HEK293 (cell line): ENCODE measurements around the gene BCKDHB.

ENCODE experiments used
- SP2 ChIP-seq: fragments of 450-650 bp; formaldehyde crosslinking; IDR thresholded peaks from 2 replicates; pipeline ENCODE4 v1.5.1; 2016; ENCODE audit warnings: missing biosample characterization, missing genetic modification characterization
- YY1 ChIP-seq: fragments of 450-650 bp; formaldehyde crosslinking; IDR thresholded peaks from 2 replicates; pipeline ENCODE4 v1.5.1; 2018; ENCODE audit warnings: missing biosample characterization, missing genetic modification characterization
- ZNF138 ChIP-seq: fragments of 450-650 bp; formaldehyde crosslinking; IDR thresholded peaks from 2 replicates; pipeline ENCODE4 v1.5.1; 2016; ENCODE audit warnings: missing biosample characterization, missing genetic modification characterization, borderline replicate concordance
- ZNF16 ChIP-seq: fragments of 450-650 bp; formaldehyde crosslinking; IDR thresholded peaks from 2 replicates; pipeline ENCODE4 v1.5.1; 2016; ENCODE audit warnings: low read depth, missing biosample characterization, missing genetic modification characterization
- ZNF202 ChIP-seq: fragments of 450-650 bp; formaldehyde crosslinking; IDR thresholded peaks from 2 replicates; pipeline ENCODE4 v1.5.1; 2016; ENCODE audit warnings: missing biosample characterization, missing genetic modification characterization, borderline replicate concordance
- ZNF501 ChIP-seq: fragments of 450-650 bp; formaldehyde crosslinking; IDR thresholded peaks from 2 replicates; pipeline ENCODE4 v1.5.1; 2016; ENCODE audit warnings: missing biosample characterization, missing genetic modification characterization
- ZNF521 ChIP-seq: fragments of 450-650 bp; formaldehyde crosslinking; IDR thresholded peaks from 2 replicates; pipeline ENCODE4 v1.5.1; 2017; ENCODE audit warnings: missing biosample characterization, mild to moderate bottlenecking, missing genetic modification characterization
- ZNF707 ChIP-seq: fragments of 450-650 bp; formaldehyde crosslinking; IDR thresholded peaks from 2 replicates; pipeline ENCODE4 v1.5.1; 2016; ENCODE audit warnings: missing biosample characterization, missing genetic modification characterization
- ZNF843 ChIP-seq: fragments of 450-650 bp; formaldehyde crosslinking; IDR thresholded peaks from 2 replicates; pipeline ENCODE4 v1.5.1; 2016; ENCODE audit warnings: missing biosample characterization, missing genetic modification characterization
- TF ChIP-seq, protein P1 (sequence below): fragments of 450-650 bp; formaldehyde crosslinking; IDR thresholded peaks from 2 replicates; pipeline ENCODE4 v1.5.1; 2016; ENCODE audit warnings: missing biosample characterization, missing genetic modification characterization
- TF ChIP-seq, protein P2 (sequence below): fragments of 450-650 bp; formaldehyde crosslinking; IDR thresholded peaks from 2 replicates; pipeline ENCODE4 v1.5.1; 2017; ENCODE audit warnings: missing biosample characterization, missing genetic modification characterization
- TF ChIP-seq, protein P3 (sequence below): fragments of 450-650 bp; formaldehyde crosslinking; IDR thresholded peaks from 2 replicates; pipeline ENCODE4 v1.5.1; 2016; ENCODE audit warnings: missing biosample characterization, missing genetic modification characterization

DNA sequence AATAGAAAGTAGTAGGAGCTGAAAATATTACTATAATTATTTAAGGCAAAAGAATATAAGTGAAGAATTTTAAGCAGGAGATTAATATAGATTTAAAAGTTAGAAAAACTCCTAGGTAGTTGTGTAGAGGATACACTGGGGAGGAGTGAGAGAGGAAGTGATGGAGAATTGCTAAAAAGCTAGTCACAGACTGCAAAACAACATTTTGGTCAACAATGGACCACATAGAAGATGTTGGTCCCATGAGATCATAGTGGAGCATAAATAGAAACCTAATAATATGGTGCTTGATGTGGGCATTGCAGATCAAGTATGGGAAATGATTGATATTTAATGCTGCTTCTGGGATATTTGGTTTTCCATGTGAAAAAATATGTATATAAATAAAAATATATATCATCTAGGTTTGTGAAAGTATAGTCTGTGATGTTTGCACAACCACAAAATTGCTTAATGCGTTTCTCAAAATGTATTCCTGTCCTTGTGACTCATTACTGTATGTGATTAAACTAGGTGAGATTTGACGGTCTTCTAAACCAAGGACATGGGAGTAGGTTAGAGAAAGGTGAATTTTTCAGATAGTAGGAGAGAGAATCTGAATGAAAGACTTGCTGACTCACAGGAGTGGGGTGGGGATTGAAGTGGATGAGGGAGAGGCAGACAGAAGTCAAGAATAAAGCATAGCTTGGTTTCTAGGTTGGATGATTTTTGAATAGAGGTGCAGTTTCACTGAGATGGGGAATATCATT is 174.0 kb downstream of the BCKDHB start:
- TF ChIP-seq SP2 (tag by site-specific recombination) (no peak), ZNF16 (tag by site-specific recombination) (no peak), ZNF202 (no peak), ZNF843 (tag by site-specific recombination) (no peak), YY1 (tag by site-specific recombination) (no peak), ZNF521 (tag by site-specific recombination) (no peak), ZNF501 (tag by site-specific recombination) (no peak), ZNF138 (tag by site-specific recombination) (no peak), ZNF707 (tag by site-specific recombination) (no peak)
- TF ChIP-seq, protein P1, sequence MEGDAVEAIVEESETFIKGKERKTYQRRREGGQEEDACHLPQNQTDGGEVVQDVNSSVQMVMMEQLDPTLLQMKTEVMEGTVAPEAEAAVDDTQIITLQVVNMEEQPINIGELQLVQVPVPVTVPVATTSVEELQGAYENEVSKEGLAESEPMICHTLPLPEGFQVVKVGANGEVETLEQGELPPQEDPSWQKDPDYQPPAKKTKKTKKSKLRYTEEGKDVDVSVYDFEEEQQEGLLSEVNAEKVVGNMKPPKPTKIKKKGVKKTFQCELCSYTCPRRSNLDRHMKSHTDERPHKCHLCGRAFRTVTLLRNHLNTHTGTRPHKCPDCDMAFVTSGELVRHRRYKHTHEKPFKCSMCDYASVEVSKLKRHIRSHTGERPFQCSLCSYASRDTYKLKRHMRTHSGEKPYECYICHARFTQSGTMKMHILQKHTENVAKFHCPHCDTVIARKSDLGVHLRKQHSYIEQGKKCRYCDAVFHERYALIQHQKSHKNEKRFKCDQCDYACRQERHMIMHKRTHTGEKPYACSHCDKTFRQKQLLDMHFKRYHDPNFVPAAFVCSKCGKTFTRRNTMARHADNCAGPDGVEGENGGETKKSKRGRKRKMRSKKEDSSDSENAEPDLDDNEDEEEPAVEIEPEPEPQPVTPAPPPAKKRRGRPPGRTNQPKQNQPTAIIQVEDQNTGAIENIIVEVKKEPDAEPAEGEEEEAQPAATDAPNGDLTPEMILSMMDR (tag by site-specific recombination), result no peak
- TF ChIP-seq, protein P2, sequence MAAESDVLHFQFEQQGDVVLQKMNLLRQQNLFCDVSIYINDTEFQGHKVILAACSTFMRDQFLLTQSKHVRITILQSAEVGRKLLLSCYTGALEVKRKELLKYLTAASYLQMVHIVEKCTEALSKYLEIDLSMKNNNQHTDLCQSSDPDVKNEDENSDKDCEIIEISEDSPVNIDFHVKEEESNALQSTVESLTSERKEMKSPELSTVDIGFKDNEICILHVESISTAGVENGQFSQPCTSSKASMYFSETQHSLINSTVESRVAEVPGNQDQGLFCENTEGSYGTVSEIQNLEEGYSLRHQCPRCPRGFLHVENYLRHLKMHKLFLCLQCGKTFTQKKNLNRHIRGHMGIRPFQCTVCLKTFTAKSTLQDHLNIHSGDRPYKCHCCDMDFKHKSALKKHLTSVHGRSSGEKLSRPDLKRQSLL, result no peak
- TF ChIP-seq, protein P3, sequence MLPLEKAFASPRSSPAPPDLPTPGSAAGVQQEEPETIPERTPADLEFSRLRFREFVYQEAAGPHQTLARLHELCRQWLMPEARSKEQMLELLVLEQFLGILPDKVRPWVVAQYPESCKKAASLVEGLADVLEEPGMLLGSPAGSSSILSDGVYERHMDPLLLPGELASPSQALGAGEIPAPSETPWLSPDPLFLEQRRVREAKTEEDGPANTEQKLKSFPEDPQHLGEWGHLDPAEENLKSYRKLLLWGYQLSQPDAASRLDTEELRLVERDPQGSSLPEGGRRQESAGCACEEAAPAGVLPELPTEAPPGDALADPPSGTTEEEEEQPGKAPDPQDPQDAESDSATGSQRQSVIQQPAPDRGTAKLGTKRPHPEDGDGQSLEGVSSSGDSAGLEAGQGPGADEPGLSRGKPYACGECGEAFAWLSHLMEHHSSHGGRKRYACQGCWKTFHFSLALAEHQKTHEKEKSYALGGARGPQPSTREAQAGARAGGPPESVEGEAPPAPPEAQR (tag by site-specific recombination), result no peak
